HG02970 (cell line): ENCODE results near the gene RAD17.
"Not testable (repeated sequence)": the region's sequence is repeated elsewhere in the genome, so short reads cannot be mapped to it uniquely, and the experiment has no call there.

Experiments
- ATAC-seq: cut with Tn5 transposase; IDR thresholded peaks from one replicate; pipeline ENCODE4 v1.9.1; 2021; ENCODE audit warnings: mild to moderate bottlenecking, moderate library complexity, moderate number of reproducible peaks; ENCODE audit not compliant: unreplicated experiment, low FRiP score

RAD17 gene

GRCh38 chr5:69455428-69455988 lies 85.9 kb downstream of the RAD17 start:
- ATAC-seq = not testable (repeated sequence)

GRCh38 chr5:69462170-69462569 lies 92.6 kb downstream of the RAD17 start:
- ATAC-seq = no peak
